ENCODE results near the gene KEL.

Gene KEL

GRCh38 chr7:142948603-142949002 is 13.6 kb downstream of the KEL start:
- no peak overlapping the region for H2AFZ ChIP-seq (ENCODE audit: low read length)
- no peak overlapping the region for H3K4ac ChIP-seq (ENCODE audit: low read length)
- no peaks in the 10 kb centered on the region for H3K36me3 ChIP-seq (replicated peaks in 1 of 2; ENCODE audit: control insufficient read depth in 2 of 2, insufficient read depth in 2 of 2, low read length in 2 of 2)
- no peaks in the 10 kb centered on the region for H3K9me3 ChIP-seq (replicated peaks in 1 of 2; ENCODE audit: control insufficient read depth in 2 of 2, insufficient read depth in 1 of 2, low read depth in 1 of 2, low read length in 2 of 2)
- no CpG with 5 or more reads among the region's 4 CpGs for WGBS, 2 donors (ENCODE audit: extremely low coverage in 2 of 2, insufficient read length in 2 of 2, insufficient replicate concordance in 1 of 2)
- no peak overlapping the region for H3K4me3 ChIP-seq (ENCODE audit: low read length in 2 of 2)
- no peak overlapping the region for H4K8ac ChIP-seq (ENCODE audit: low read depth, low read length)
- no peak overlapping the region for H2BK15ac ChIP-seq (ENCODE audit: low read length)
- no peak overlapping the region for H3K27ac ChIP-seq (replicated peaks; ENCODE audit: low read length)
- no peak overlapping the region for H2BK12ac ChIP-seq (ENCODE audit: low read length)
- H3K9ac ChIP-seq (ENCODE audit: low read depth, low read length, poor library complexity): no peak overlapping the region
- no peak overlapping the region for H3K14ac ChIP-seq (ENCODE audit: low read length)
- no peak for DNase-seq (ENCODE audit: low spot score)
- H3K4me2 ChIP-seq (ENCODE audit: insufficient read depth, low read length, poor library complexity, severe bottlenecking): no peak overlapping the region
- H3K27me3 ChIP-seq (ENCODE audit: control insufficient read depth in 3 of 3, insufficient read depth in 3 of 3, low read depth in 1 of 3, low read length in 3 of 3): no peaks in the 10 kb centered on the region
- no peak overlapping the region for H2BK120ac ChIP-seq (ENCODE audit: low read depth, low read length)
- H3K79me1 ChIP-seq (ENCODE audit: low read depth, low read length): no peaks in the 10 kb centered on the region
- no peak overlapping the region for H3K23ac ChIP-seq (ENCODE audit: low read depth, low read length, poor library complexity)
- H2BK5ac ChIP-seq (ENCODE audit: low read length): no peak overlapping the region
- no peak overlapping the region for H4K91ac ChIP-seq (ENCODE audit: low read depth, low read length, poor library complexity)
- H2AK5ac ChIP-seq (ENCODE audit: low read depth, low read length): no peak overlapping the region
- H3K4me1 ChIP-seq (ENCODE audit: control insufficient read depth in 2 of 2, insufficient read depth in 1 of 2, low read depth in 1 of 2, low read length in 2 of 2): no peaks in the 10 kb centered on the region
- no peak overlapping the region for H3K18ac ChIP-seq (ENCODE audit: low read length)

GRCh38 chr7:142945001-142945400 is 17.2 kb downstream of the KEL start:
- Histone ChIP-seq H4K91ac (ENCODE audit: low read depth, low read length, poor library complexity) (no peak overlapping the region), H2BK5ac (ENCODE audit: low read length) (no peak overlapping the region), H3K36me3 (replicated peaks in 1 of 2; ENCODE audit: control insufficient read depth in 2 of 2, insufficient read depth in 2 of 2, low read length in 2 of 2) (no peaks in the 10 kb centered on the region), H3K4me1 (ENCODE audit: control insufficient read depth in 2 of 2, insufficient read depth in 1 of 2, low read depth in 1 of 2, low read length in 2 of 2) (no peaks in the 10 kb centered on the region), H3K79me1 (ENCODE audit: low read depth, low read length) (no peaks in the 10 kb centered on the region), H3K4me3 (ENCODE audit: low read length in 2 of 2) (no peak overlapping the region), H3K4ac (ENCODE audit: low read length) (no peak overlapping the region), H2BK120ac (ENCODE audit: low read depth, low read length) (no peak overlapping the region), H2AFZ (ENCODE audit: low read length) (peak overlapping the region; percentile 22), H2BK12ac (ENCODE audit: low read length) (no peak overlapping the region), H4K8ac (ENCODE audit: low read depth, low read length) (no peak overlapping the region), H3K9me3 (replicated peaks in 1 of 2; ENCODE audit: control insufficient read depth in 2 of 2, insufficient read depth in 1 of 2, low read depth in 1 of 2, low read length in 2 of 2) (no peaks in the 10 kb centered on the region), H3K27me3 (ENCODE audit: control insufficient read depth in 3 of 3, insufficient read depth in 3 of 3, low read depth in 1 of 3, low read length in 3 of 3) (no peaks in the 10 kb centered on the region), H3K4me2 (ENCODE audit: insufficient read depth, low read length, poor library complexity, severe bottlenecking) (no peak overlapping the region), H2BK15ac (ENCODE audit: low read length) (no peak overlapping the region), H3K14ac (ENCODE audit: low read length) (no peak overlapping the region), H3K18ac (ENCODE audit: low read length) (no peak overlapping the region), H3K9ac (ENCODE audit: low read depth, low read length, poor library complexity) (no peak overlapping the region), H3K23ac (ENCODE audit: low read depth, low read length, poor library complexity) (no peak overlapping the region), H2AK5ac (ENCODE audit: low read depth, low read length) (no peak overlapping the region), H3K27ac (replicated peaks; ENCODE audit: low read length) (no peak overlapping the region)
- DNase-seq (ENCODE audit: low spot score): no peak
- no CpG with 5 or more reads among the region's 3 CpGs for WGBS, 2 donors (ENCODE audit: extremely low coverage in 2 of 2, insufficient read length in 2 of 2, insufficient replicate concordance in 1 of 2)

- Histone ChIP-seq H3K4me2 (ENCODE audit: insufficient read depth, low read length, poor library complexity, severe bottlenecking) (no peak overlapping the region), H3K9me3 (replicated peaks in 1 of 2; ENCODE audit: control insufficient read depth in 2 of 2, insufficient read depth in 1 of 2, low read depth in 1 of 2, low read length in 2 of 2) (no peaks in the 10 kb centered on the region), H3K4me3 (ENCODE audit: low read length in 2 of 2) (no peak overlapping the region), H3K27me3 (ENCODE audit: control insufficient read depth in 3 of 3, insufficient read depth in 3 of 3, low read depth in 1 of 3, low read length in 3 of 3) (no peaks in the 10 kb centered on the region), H3K27ac (replicated peaks; ENCODE audit: low read length) (no peak overlapping the region), H3K9ac (ENCODE audit: low read depth, low read length, poor library complexity) (no peak overlapping the region), H3K4ac (ENCODE audit: low read length) (no peak overlapping the region), H3K18ac (ENCODE audit: low read length) (peak overlapping the region; percentile 51), H3K23ac (ENCODE audit: low read depth, low read length, poor library complexity) (no peak overlapping the region), H2BK120ac (ENCODE audit: low read depth, low read length) (no peak overlapping the region), H4K91ac (ENCODE audit: low read depth, low read length, poor library complexity) (no peak overlapping the region), H2AFZ (ENCODE audit: low read length) (no peak overlapping the region), H2BK15ac (ENCODE audit: low read length) (no peak overlapping the region), H3K36me3 (replicated peaks in 1 of 2; ENCODE audit: control insufficient read depth in 2 of 2, insufficient read depth in 2 of 2, low read length in 2 of 2) (no peaks in the 10 kb centered on the region), H2AK5ac (ENCODE audit: low read depth, low read length) (no peak overlapping the region), H3K14ac (ENCODE audit: low read length) (no peak overlapping the region), H3K79me1 (ENCODE audit: low read depth, low read length) (no peaks in the 10 kb centered on the region), H2BK12ac (ENCODE audit: low read length) (no peak overlapping the region), H4K8ac (ENCODE audit: low read depth, low read length) (no peak overlapping the region), H3K4me1 (ENCODE audit: control insufficient read depth in 2 of 2, insufficient read depth in 1 of 2, low read depth in 1 of 2, low read length in 2 of 2) (no peaks in the 10 kb centered on the region), H2BK5ac (ENCODE audit: low read length) (no peak overlapping the region)
- DNase-seq (ENCODE audit: low spot score): no peak
- WGBS, 2 donors (ENCODE audit: extremely low coverage in 2 of 2, insufficient read length in 2 of 2, insufficient replicate concordance in 1 of 2): no CpG with 5 or more reads among the region's 7 CpGs
These were observed 18.4 kb downstream of the KEL start for GRCh38 chr7:142943706-142944268.

GRCh38 chr7:142942746-142943145 is 19.4 kb downstream of the KEL start:
- WGBS, 2 donors (ENCODE audit: extremely low coverage in 2 of 2, insufficient read length in 2 of 2, insufficient replicate concordance in 1 of 2): no CpG with 5 or more reads among the region's 6 CpGs
- no peak overlapping the region for H3K9ac ChIP-seq (ENCODE audit: low read depth, low read length, poor library complexity)
- H3K4me1 ChIP-seq (ENCODE audit: control insufficient read depth in 2 of 2, insufficient read depth in 1 of 2, low read depth in 1 of 2, low read length in 2 of 2): no peaks in the 10 kb centered on the region
- no peak overlapping the region for H3K27ac ChIP-seq (replicated peaks; ENCODE audit: low read length)
- no peak overlapping the region for H4K8ac ChIP-seq (ENCODE audit: low read depth, low read length)
- no peak overlapping the region for H2AFZ ChIP-seq (ENCODE audit: low read length)
- no peaks in the 10 kb centered on the region for H3K9me3 ChIP-seq (replicated peaks in 1 of 2; ENCODE audit: control insufficient read depth in 2 of 2, insufficient read depth in 1 of 2, low read depth in 1 of 2, low read length in 2 of 2)
- no peaks in the 10 kb centered on the region for H3K36me3 ChIP-seq (replicated peaks in 1 of 2; ENCODE audit: control insufficient read depth in 2 of 2, insufficient read depth in 2 of 2, low read length in 2 of 2)
- H3K27me3 ChIP-seq (ENCODE audit: control insufficient read depth in 3 of 3, insufficient read depth in 3 of 3, low read depth in 1 of 3, low read length in 3 of 3): no peaks in the 10 kb centered on the region
- H2BK5ac ChIP-seq (ENCODE audit: low read length): no peak overlapping the region
- no peak overlapping the region for H3K4me2 ChIP-seq (ENCODE audit: insufficient read depth, low read length, poor library complexity, severe bottlenecking)
- no peaks in the 10 kb centered on the region for H3K79me1 ChIP-seq (ENCODE audit: low read depth, low read length)
- H3K4ac ChIP-seq (ENCODE audit: low read length): no peak overlapping the region
- H2BK15ac ChIP-seq (ENCODE audit: low read length): no peak overlapping the region
- no peak overlapping the region for H2BK12ac ChIP-seq (ENCODE audit: low read length)
- no peak overlapping the region for H3K14ac ChIP-seq (ENCODE audit: low read length)
- no peak overlapping the region for H2AK5ac ChIP-seq (ENCODE audit: low read depth, low read length)
- H2BK120ac ChIP-seq (ENCODE audit: low read depth, low read length): no peak overlapping the region
- H3K23ac ChIP-seq (ENCODE audit: low read depth, low read length, poor library complexity): no peak overlapping the region
- no peak overlapping the region for H3K4me3 ChIP-seq (ENCODE audit: low read length in 2 of 2)
- no peak overlapping the region for H4K91ac ChIP-seq (ENCODE audit: low read depth, low read length, poor library complexity)
- DNase-seq (ENCODE audit: low spot score): no peak
- H3K18ac ChIP-seq (ENCODE audit: low read length): no peak overlapping the region
